Activated T-helper 1 cell treated with anti-CD3 and anti-CD28 coated beads, Interleukin-12 subunit alpha, Interleukin-12 subunit beta, Interleukin-2, Interleukin-4 antibody, amounts not matched to agents 30 ng/mL and 10 ng/mL and 1 ng/mL, durations not matched to agents 14 hours and 24 hours and 36 hours (primary cell): Measurements from ENCODE around the gene TAF1B. TPM values are rescaled to one million over a fixed set of nuclear protein-coding genes. Genes with fewer than 3 reads are reported as not detected.

Experiments
- DNase-seq: peaks from one replicate; pipeline ENCODE4 v3.0.0; 2021; ENCODE audit warnings: low spot score
- H3K27ac Mint-ChIP-seq: one replicate; pipeline ENCODE4 v1.8.0; 2021; ENCODE audit warnings: mild to moderate bottlenecking, mixed read lengths
- H3K27me3 Mint-ChIP-seq: one replicate; pipeline ENCODE4 v1.8.0; 2022; ENCODE audit warnings: mild to moderate bottlenecking, moderate library complexity, mixed read lengths; ENCODE audit not compliant: insufficient read depth
- H3K36me3 Mint-ChIP-seq: one replicate; pipeline ENCODE4 v1.8.0; 2021; ENCODE audit warnings: low read depth, mixed read lengths
- H3K4me1 Mint-ChIP-seq: one replicate; pipeline ENCODE4 v1.8.0; 2021; ENCODE audit warnings: low read depth, mixed read lengths
- H3K4me3 Mint-ChIP-seq: one replicate; pipeline ENCODE4 v1.8.0; 2021; ENCODE audit warnings: mild to moderate bottlenecking, moderate library complexity, mixed read lengths
- H3K9me3 Mint-ChIP-seq: one replicate; pipeline ENCODE4 v1.8.0; 2021; ENCODE audit warnings: mixed read lengths
- intact Hi-C: fragments of 100-400 bp; cut with micrococcal nuclease; formaldehyde crosslinking; loops from one replicate; pipeline ENCODE4 v1.15.1; 2024
- total RNA-seq: library from RNA; stranded (reverse); gene quantifications from 2 replicates; pipeline ENCODE4 v1.2.3, GENCODE V29; 2022

TAF1B gene
- 23.3 and 25.1 TPM in 2 replicates for total RNA-seq

DNA sequence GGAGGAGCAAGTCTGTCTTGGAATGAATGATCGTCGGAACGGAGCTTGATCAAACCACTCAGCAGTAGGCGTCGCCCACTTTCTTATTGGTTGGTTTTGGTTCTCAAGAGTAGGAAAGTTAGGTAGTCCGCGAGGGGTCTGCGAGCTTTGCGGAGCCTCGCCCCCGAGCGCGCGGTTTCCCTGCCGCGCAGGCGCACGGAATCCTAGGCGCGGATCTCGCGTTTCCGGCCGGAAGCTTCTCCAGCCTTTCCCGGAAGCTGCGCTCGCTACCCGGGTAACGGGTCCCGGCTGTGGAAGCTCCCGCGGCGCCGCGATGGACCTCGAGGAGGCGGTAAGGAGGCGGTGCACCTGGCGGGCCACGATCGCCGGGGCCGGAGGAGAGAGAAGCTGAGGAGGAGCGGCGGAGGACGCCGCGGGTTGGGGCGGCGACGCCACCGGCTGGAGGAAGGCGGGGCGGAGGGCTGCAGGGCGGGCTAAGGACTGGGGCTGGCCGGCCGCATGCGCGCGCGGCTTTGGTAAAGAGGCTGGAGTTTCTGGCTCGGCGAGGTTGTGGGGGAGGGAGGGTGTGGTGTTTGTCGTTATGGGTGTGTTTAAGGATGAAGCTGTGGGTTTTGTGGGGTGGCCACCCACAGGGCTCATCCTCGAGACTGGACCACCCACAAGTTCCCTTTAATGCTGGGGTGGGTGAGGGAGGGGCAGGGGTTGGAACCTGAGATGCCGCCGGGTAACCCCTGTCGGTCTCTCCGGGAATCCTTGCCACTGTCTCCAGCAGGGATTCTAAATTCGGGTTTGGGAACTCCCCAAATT lies at the start of gene TAF1B:
Gene TAF1B (plus strand): TSS at position 246 of the 807 bp plus-strand sequence. CDS start 68 bp downstream, at position 314.
- no peaks in the 10 kb centered on the region for H3K27me3 Mint-ChIP-seq
- H3K9me3 Mint-ChIP-seq = no peaks in the 10 kb centered on the region
- peak within 1 kb of the TSS; percentile 93 for H3K27ac Mint-ChIP-seq
- peaks cover 46% of the 10 kb centered on the region for H3K4me1 Mint-ChIP-seq
- H3K4me3 Mint-ChIP-seq = peak within 1 kb of the TSS; percentile 91
- DNase-seq = peak; percentile 87
- H3K36me3 Mint-ChIP-seq = peaks cover 23% of the 10 kb centered on the region
- intact Hi-C loops = loop anchor here (1.0 to 5.0 kb wide), 13 partner anchors 45 to 604 kb away; partner anchors contain the start of genes ADAM17, CPSF3, GRHL1 and ITGB1BP1

DNA sequence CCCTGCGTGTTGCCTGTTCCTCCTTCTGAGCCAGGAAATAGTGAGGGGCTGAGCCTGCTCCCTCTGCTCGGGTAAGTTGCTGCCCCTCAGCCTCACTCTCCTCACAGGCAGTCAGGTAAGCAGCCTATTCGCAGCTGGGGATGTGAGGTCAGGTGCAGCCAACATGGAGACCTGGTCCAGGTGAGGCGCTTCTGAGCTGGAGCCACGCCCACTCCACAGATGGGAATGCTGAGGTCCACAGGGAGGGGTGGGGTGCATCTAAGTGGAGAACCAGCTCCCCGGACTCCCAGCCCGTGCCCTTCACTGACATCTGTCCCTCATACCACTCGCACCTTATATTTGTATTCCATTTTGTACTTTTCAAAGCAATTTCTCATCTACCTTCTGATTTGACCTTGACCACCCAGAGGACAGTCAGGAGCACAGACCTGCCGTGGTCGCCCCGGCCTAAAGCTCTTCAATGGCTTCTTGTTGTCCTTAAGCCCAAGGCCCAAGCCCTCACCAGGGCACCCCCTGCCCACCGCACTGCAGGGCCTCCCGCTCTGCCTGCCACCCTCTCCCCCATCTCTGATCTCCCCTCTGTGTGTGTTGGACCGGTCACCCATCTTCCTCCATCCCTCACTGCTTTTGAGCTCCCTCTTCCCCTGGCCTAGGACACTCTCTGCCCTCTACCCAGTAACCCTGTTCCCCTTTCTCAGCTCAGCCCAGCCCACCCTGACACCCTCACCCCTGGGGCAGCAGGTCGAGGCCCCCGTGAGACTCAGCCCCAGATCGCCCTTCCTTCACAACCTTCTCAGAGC lies 49.2 kb upstream of the TAF1B start:
- Mint-ChIP-seq H3K36me3 (no peaks in the 10 kb centered on the region), H3K9me3 (peaks cover 7% of the 10 kb centered on the region)

DNA sequence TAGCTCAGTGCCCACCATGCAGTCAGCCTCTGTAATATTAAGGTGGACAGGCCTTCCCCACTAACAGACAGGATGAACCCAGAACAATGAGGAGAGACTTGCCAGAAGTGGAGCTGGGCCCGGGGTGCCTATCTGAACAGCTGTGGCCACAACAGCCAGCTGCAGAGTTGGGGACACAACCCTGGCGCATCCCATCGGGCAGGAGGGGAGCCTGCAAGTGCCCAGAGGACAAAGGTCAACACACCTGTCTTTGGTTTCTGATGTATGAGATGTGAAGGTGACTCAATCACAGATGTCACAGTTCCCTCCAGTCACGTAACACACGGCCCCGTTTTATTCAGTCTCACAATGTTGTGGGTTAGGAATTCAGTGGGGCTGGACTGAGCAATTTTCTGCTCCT lies 48.2 kb upstream of the TAF1B start:
- no peak for DNase-seq
- H3K27me3 Mint-ChIP-seq = peaks cover 2% of the 10 kb centered on the region
- intact Hi-C loops = no loop called here
- no peak overlapping the region for H3K27ac Mint-ChIP-seq
- peaks cover 30% of the 10 kb centered on the region for H3K4me1 Mint-ChIP-seq
- peaks cover 7% of the 10 kb centered on the region for H3K9me3 Mint-ChIP-seq
- H3K36me3 Mint-ChIP-seq = no peaks in the 10 kb centered on the region
- no peak overlapping the region for H3K4me3 Mint-ChIP-seq

More for the DNA sequence above, 49.2 kb upstream of the TAF1B start:
- Mint-ChIP-seq H3K4me1 (peaks cover 20% of the 10 kb centered on the region), H3K4me3 (no peak overlapping the region), H3K27ac (peak overlapping the region; percentile 37), H3K27me3 (peaks cover 2% of the 10 kb centered on the region)
- DNase-seq = no peak
- intact Hi-C loops = no loop called here

DNA sequence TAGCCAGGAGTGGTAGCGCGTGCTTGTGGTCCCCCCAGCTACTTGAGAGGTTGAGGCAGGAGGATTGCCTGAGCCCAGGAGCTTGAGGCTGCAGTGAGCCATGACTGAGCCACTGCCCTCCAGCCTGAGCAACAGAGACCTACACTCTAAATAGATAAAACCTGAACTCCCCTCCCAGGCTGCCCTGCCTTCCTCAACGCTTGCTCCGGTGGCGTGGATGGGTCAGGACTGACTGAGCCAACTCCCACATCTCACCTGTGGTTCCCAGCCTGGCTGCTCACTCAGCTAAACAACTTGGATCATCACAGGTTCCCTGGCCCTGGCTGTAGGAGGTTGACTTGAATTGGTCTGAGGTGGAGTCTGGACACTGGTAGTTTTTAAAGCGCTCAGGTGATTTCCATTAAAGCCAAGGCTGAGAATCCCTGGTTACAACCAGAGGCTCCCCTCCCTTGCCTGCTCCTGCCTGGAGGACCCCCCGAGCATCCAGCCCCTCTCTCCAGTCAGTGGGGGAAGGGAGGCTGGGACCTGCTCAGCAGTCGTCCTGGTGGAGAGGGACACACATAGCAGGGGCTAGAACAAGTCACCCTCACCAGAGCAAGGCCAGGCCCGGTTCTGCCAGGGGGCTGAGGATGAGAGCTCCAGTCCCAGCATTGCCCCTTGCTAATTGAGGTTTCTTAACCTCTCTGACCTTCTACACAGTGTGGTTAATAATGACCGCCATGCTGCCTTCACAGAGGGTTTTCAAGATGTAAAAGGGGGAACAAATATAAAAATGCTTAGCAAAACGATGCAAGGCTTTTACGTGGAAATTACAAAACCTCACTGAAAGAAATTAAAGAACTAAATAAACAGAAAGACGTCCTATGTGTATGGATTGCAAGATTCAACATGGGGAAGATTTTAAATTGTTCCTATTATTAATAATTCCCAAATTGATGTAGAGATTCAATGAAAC lies 46.9 kb upstream of the TAF1B start:
- H3K9me3 Mint-ChIP-seq = peaks cover 7% of the 10 kb centered on the region
- no peaks in the 10 kb centered on the region for H3K36me3 Mint-ChIP-seq
- intact Hi-C loops = no loop called here
- peaks cover 2% of the 10 kb centered on the region for H3K27me3 Mint-ChIP-seq
- no peak for DNase-seq
- peaks cover 43% of the 10 kb centered on the region for H3K4me1 Mint-ChIP-seq
- H3K27ac Mint-ChIP-seq = no peak overlapping the region
- no peak overlapping the region for H3K4me3 Mint-ChIP-seq

DNA sequence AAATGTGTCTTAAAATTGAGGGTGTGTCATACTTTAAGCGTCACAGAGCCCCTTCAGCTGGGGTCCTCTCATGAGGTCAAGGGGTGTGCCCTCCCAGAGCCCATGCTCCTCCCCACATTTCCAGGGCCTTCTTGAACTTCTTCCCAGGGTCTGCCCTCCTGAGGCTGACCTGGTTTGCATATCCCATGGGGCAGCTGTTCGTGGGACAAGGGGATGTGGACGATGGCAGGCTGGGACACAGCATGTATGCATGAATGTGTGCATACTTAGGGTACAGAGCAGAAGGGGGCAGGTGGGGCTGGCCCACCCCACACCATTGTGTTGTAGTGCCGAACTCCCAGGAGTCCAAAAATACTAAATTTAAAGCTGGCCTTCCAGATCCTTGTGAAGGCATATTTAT lies 46.2 kb upstream of the TAF1B start:
- Mint-ChIP-seq H3K9me3 (peaks cover 7% of the 10 kb centered on the region), H3K4me3 (no peak overlapping the region), H3K27ac (no peak overlapping the region), H3K4me1 (peaks cover 43% of the 10 kb centered on the region), H3K36me3 (no peaks in the 10 kb centered on the region), H3K27me3 (no peaks in the 10 kb centered on the region)
- intact Hi-C loops = no loop called here
- no peak for DNase-seq

DNA sequence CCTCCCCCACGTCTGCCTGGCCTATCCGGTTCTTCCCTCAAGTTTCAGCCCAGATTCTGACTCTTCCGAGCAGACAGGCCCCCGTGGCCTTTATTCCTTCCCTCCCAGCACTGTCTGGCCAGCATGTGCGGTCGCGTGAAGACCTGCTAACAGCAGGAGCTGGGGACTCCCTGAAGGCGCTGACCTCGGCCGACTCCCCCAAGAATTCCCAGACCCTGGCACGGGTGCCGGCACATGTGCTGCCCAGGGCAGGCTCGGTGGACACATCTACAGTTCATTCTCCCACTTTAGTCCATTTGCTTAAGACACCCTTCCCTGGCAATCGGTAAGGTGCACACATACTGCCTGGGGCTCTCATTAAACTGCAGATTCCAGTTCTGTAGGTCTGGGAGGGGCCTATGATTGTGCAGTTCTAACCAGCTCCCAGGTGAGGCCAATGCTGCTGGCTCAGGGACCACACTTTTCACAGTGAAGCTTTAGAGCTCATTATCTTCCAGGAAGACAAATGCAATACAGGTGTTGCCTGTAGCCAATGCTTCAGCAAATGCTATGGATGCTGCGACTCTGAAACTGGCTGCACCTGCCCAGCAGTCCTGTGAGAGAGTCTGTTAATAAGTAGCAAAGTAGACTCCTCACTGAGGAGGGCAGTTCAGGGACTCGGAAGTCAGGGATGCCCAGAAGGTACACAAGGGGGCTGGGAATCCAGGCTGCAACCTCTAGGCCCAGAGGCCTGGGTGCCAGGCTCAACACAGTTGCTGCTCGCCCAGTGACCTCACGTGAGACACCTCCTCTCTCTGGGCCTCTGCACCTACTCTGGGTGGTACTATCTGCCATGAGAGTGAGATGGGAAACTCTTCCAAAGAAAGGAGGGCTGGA lies 45.4 kb upstream of the TAF1B start:
- Mint-ChIP-seq H3K9me3 (peaks cover 7% of the 10 kb centered on the region), H3K27ac (no peak overlapping the region), H3K4me1 (peaks cover 43% of the 10 kb centered on the region), H3K27me3 (no peaks in the 10 kb centered on the region), H3K4me3 (no peak overlapping the region), H3K36me3 (no peaks in the 10 kb centered on the region)
- DNase-seq = no peak
- intact Hi-C loops = loop anchor here (2.0 kb wide), 2 partner anchors 45 kb away; partner anchors contain the start of gene TAF1B

DNA sequence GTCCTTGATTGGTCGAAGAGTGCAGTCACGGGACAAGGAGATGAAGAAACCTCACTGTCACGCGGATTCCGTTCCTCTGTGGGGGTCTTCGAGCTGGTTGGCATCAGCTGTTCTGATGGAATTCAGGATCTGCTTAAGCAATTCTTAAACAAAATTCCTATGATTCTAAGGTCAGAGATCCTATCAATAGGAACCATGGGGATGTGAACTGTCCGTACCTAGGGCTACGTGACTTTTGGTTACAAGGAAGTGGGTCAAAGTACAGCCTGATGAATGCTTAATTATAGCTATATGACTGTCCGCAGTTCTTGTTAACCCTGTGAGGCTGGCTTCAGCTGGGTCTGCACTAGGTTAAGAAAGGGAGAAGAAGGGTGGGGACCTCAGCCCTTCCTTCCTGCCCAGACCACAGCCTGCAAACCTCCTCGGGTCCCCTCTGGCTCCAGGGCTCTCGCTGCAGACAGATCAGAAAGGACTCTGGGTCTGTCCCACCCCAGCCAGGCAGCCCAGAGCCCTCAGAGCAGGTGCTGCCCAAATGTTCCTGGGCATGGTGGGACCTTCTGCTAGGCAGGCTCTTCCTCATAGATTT lies 44.2 kb upstream of the TAF1B start:
- no peak overlapping the region for H3K27ac Mint-ChIP-seq
- H3K36me3 Mint-ChIP-seq = no peaks in the 10 kb centered on the region
- peaks cover 37% of the 10 kb centered on the region for H3K4me1 Mint-ChIP-seq
- H3K4me3 Mint-ChIP-seq = peak overlapping the region; percentile 66
- intact Hi-C loops = loop anchor here (1.0 to 2.0 kb wide), 7 partner anchors 17 to 636 kb away; partner anchors contain the start of gene TAF1B
- H3K27me3 Mint-ChIP-seq = peaks cover 1% of the 10 kb centered on the region
- peaks cover 4% of the 10 kb centered on the region for H3K9me3 Mint-ChIP-seq
- DNase-seq = no peak

DNA sequence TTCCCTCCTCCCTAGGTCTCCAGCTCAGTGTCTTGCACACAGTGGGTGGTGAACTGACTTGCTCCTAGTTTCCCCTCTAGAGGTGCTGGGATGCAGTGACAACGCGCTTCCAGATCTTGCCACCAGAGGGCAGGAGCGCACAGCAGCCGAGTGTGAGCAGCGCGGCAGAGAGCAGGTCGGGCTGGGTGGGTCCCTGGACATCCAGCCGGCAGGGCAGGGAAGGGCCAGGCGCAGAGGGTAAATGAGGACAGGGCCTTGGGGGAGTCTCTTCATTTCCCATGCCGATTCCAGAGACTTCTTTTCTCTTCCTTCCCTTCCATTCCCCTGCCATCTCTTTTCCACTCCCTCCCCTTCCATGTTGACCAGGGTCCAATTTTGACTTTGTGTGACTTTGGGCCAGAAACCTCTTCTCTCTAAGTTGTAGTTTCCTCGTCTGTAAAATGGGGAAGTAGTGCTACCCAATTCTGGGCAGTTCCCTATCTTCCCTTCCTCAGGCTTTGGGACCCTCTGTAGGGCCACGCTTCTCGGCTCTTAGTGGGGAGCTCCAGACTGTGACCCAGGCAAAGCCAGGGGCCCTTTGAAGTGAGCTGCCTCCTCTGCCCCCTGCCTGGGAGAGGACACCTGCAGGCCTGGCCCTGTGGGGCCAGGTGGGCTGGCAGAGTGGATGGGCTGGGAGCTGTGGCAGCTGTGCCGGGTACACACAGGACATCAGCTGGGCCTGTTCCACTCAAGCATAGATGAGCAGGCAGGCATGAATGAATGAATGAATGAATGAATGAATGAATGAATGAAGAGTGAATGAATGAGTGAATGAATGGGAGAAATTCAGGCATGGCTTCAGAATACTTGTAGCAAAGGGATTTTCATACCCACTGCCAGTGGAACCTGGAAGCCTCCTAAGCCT lies 43.3 kb upstream of the TAF1B start:
- Mint-ChIP-seq H3K4me1 (peaks cover 37% of the 10 kb centered on the region), H3K9me3 (no peaks in the 10 kb centered on the region), H3K27me3 (peaks cover 7% of the 10 kb centered on the region), H3K4me3 (peak overlapping the region; percentile 66), H3K27ac (peak overlapping the region; percentile 85), H3K36me3 (no peaks in the 10 kb centered on the region)
- intact Hi-C loops = loop anchor here (1.0 to 2.0 kb wide), 7 partner anchors 18 to 635 kb away; partner anchors contain the start of gene TAF1B
- peak; percentile 81 for DNase-seq

DNA sequence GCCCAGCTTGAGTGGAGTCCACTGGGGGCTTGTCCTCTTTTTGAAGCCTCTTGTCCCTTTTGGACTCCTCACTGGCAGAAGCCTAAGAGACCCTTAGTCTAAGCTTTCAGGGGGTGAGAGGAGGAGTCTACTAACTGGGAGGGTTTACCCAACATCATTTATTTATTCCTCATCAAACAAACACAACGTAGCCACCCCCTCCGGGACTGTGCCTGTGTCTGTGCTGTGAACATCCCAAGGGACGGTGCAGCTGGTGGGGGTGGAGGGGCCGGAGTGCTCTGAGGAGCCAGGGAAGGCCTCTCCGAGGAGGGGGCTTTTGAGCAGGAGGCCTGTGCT lies 42.7 kb upstream of the TAF1B start:
- H3K9me3 Mint-ChIP-seq = no peaks in the 10 kb centered on the region
- no peak for DNase-seq
- H3K27ac Mint-ChIP-seq = no peak overlapping the region
- H3K4me3 Mint-ChIP-seq = no peak overlapping the region
- H3K27me3 Mint-ChIP-seq = peaks cover 7% of the 10 kb centered on the region
- H3K36me3 Mint-ChIP-seq = no peaks in the 10 kb centered on the region
- peaks cover 37% of the 10 kb centered on the region for H3K4me1 Mint-ChIP-seq
- intact Hi-C loops = no loop called here

DNA sequence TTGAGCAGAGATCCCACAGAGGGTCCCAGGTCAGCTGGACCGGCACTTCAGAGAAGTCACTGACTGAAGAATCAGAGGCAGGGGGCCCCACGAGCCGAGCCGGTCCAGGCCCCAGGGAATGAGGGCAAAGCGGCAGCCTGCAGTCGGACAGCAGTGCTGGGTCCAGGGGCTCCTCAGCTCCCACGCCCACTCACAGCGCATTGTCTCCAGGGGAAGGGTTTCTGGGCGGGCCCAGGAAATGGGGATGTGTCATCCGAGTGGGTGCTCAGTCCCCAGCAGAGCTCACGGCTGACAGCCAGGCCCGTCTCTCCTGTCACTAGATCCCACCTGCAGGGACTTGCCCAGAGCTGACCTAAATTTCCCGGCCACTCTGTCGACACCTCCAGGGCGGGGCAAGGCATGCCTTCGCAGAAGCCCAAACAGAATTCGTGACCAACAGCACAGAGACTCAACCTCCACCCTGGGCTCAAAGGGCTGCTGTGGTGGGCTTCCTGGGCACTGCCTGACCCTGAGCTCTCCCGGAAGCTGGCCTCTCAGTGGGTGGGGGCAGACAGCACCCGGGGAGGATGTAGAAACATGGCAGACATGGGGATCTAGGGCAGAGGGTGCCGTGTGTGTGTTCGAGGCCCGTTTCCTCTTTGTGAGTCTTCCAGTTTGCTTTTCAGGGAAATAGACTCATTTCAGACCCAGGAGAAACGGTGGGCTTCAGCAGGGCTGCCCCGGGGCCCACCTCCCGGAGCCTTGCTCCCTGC lies 42.1 kb upstream of the TAF1B start:
- Mint-ChIP-seq H3K9me3 (no peaks in the 10 kb centered on the region), H3K36me3 (no peaks in the 10 kb centered on the region), H3K27ac (no peak overlapping the region), H3K27me3 (peaks cover 7% of the 10 kb centered on the region), H3K4me3 (no peak overlapping the region), H3K4me1 (peaks cover 37% of the 10 kb centered on the region)
- intact Hi-C loops = no loop called here
- DNase-seq = no peak
